GM19035 (cell line): ENCODE measurements around the gene FBXO48.
A peak's percentile ranks its signal among the peaks of the same experiment; 100 is the strongest.
"Not testable (repeated sequence)": the region's sequence is repeated elsewhere in the genome, so short reads cannot be mapped to it uniquely, and the experiment has no call there.

Experiments
- ATAC-seq: cut with Tn5 transposase; IDR thresholded peaks from one replicate; pipeline ENCODE4 v1.9.1; 2021; ENCODE audit not compliant: unreplicated experiment

The FBXO48 gene

DNA sequence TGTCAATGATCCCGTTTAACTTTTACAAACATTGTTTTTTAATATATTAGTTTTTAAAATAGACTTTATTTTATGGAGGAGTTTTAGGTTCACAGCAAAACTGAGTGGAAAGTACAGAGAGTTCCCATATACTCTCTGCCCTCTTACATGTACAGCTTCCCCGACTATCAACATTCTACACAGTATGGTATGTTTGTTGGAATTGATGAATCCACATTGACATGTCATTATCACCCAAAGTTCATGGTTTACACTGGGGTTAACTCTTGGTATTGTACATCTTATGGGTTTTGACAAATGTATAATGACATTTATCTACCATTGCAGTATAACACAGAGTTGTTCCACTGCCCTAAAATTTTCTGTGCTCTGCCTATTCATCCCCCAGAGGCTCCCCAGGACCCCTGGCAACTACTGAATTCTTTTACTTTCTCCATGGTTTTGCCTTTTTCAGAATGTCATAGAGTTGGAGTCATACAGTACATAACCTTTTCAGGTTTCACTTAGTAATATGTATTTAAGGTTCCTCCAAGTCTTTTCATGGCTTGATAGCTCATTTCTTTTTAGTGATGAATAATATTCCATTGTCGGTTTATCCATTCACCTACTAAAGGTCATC is 5.8 kb upstream of the FBXO48 start:
- ATAC-seq: no peak

DNA sequence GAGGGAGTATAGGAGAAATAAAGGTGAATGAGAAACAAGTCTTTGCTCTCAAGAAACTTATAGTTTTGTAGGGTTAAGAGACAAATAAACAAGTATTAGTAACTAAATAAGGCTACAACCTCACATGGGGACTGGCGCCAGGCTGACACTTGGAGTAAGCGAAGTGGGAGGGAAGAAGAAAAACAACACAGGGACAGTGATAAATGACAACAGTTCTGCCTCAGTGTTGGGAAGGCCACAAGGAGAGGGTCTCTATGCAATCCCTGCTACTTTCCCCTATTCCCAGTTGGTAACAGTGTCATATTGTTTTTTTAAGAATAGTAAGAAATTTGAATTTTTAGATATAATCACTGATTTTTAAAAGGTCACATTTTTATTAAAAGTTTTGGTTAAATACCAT is 4.3 kb upstream of the FBXO48 start:
- ATAC-seq: no peak

DNA sequence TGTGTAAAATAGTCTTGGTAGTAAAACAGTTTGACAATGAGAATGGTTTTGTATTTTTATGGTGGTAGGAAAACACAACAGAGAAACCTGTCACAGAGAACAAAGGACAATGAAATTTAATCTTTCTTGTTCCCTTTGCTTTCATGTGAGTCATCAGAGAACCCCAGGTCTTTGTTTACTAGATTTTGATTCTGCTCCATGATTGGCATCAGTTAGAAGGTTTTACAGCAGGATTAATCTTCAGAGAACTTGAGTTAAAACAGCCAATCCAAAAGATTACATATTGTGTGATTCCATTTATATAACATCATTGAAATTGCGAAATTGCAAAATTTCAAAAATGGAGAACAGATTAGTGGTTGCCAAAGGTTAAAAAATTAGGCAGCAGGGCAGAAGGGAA is 2.8 kb upstream of the FBXO48 start:
- ATAC-seq: no peak

DNA sequence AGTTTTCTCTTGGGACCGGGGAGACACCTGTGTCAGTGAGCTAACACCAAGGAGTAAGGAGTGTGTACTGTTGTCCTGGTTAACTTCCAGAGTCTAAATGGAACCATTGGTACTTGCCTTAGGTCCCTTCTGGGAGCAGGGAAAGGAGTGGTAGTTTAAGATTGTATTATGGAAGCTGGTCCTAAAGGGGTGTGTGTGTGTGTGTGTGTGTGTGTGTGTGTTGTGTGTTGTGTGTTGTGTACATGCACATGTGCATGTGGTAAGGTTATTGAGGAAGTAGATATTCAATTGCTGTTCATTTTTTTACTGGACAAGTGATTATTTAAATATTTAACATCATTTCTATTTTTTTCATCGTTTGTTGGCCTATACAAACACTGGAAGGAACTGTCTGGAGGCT is 1.7 kb upstream of the FBXO48 start:
- no peak for ATAC-seq

DNA sequence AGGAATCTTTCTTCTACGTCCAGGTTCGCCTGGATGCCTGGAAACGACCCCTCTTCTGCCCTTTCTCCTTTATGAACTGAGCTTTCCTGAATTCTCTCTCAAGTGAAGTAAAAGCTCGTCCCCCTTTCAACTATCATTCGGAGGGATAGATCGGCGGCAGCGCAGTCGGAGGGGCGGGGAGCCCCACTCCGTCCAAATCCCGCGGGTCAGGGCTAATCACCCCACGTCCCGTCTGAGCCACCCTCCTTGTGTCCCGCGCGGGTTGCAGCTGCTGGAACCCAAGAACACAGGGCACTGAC is 367 bp downstream of the FBXO48 start:
- no peak for ATAC-seq

DNA sequence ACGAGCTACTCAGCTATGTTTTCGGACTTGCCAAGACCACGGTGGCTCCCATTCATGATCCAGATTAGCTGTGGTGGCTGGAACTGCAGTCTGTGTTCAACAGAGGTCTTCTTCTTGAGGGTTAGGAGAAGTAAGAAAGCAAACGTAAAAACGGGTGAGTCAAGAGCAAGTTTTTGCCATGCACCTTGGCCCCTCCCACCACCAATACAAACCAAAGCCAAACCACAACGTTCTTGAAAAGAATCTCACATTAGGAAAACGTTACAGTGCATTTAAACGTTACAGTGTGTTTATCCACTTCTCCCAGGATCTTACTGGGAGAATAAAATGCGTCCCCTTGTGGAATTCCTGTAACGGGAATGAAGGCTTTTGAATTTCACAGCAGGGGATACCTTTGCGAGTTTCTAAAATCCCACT is 725 bp downstream of the FBXO48 start:
- no peak for ATAC-seq

DNA sequence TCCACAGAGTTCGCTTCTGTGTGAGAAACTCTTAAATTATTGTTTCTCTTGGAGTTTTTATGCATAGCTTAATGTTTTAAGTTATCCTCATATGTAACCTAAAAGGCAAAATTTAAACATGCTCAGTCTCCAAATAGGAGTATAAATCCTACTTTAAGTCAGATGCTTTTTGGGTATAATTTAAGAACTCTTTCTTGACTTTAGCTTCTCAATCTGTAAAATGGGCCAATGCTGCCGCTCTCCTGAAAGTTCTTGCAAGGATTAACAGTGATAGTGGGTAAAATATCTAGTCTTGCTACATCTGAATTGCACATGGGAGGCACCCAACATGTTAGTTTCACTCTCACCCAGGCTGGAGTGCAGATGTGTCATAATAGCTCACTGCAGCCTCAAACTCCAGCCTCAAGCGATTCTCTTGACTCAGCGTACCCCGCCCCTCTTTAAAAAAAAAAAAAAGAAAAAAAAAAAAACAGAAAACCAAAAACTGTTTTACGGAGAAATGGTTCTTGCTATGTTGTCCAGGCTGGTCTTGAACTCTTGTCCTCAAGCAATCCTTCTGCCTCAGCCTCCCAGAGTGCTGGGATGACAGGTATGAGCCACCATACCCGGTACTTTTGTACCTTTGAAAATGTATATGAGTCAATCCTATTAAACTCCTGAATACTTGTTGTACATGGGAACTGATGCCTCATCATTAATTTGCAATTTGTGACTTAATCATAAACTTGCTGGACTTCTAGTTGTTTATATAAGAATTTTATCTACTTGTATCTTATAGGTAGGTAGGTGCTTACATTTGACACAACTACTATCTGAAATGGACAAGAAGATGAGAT is 1.8 kb downstream of the FBXO48 start:
- ATAC-seq: no peak

DNA sequence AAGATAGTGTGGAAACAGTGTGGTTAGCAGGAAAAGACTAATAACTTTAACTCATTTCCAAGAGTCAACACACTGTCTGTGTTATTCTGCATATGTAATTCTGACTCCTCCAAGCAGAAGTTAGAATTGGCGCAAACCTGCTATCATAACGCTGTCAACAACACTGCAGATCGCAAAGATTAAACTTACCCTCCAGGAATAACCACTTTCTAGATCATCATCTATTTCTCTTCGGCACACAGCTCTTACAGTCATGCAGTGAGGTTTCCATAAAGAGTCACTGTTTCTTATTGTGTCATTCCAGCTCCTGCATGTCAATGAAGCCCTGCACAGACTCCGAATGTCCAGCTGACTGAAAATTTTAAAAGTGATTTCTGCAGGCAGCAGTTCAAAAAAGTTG is 2.4 kb downstream of the FBXO48 start:
- ATAC-seq: no peak

DNA sequence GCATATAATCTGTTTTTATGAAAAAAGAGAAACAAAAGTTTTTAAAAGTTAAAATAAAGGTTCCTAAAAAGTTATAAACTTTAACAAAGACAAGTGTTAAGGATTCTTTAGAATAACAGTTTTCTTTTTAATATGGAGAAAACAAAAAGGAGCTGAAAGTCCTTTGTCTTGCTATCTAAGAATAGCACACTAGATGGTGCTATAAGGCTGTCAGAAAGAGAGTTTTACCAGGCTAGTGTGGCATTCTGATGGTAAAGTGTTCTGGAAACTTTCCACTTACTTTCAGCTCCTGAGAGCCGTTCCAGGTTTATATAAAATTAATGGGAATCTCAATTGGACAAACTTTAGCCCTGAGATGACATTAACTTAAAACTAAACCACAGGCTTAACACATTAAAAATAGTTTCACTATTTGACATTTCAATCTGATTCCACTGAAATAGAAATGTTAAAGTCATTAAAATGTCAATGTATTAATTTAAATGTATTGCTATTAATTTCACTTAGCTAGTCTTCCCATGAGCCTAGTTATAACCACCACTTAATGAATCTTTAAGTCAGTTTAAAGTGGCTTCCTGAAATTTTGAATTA is 3.7 kb downstream of the FBXO48 start:
- no peak for ATAC-seq

DNA sequence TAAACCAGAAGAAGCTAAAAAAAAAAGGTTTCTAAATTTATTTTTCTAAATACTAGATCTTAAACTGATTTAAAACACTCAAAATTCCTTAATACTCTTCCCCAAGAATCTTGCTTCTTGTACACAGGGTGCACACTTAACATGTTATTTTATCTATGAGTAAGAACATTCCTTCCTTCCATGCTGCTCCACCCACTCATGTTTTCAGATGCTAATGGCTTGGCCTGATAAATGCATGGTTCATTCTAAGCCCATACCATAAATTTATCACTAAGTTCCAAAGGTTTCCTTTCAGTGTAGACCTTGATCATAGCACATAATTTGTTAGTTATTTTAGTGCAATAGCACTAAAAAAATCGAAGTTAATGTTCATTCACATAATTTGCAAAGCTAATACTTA is 8.1 kb downstream of the FBXO48 start:
- ATAC-seq: no peak

DNA sequence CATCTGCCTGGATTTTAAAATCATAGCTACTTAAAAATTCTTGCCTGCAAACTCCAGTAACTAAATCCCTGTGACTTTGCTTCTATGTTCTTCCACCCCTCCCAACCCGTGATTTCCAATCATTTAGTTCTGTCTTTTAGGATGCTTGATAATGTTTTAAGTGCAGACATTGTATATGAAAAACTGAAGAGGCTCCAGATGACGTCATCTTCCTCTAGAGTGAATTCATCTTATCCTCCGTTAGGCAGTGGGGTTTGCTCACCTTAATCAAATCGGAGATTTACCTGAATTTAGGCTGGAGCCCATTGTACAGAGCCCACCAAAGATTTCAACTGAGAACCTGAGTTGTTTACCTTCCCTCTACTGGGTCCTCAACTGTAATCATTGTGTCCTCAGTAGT is 10.9 kb downstream of the FBXO48 start:
- no peak for ATAC-seq

DNA sequence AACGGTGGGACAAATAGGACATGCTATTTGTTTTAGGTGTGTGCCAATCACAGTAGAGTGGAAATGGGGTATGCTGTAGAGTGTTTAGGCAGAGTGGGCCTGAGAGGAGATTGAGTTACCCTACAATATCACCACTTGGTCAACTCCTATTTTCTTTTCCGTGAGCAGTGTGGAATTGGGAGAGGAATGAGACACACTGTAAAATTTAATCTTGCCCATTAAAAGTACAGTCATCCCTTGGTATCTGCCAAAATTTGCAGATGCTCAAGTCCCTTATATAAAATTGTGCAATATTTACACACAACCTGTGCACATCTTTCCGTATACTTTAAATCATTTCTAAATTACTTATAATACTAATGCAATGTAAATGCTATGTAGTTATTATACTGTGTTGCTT is 12.4 kb downstream of the FBXO48 start:
- ATAC-seq: no peak

DNA sequence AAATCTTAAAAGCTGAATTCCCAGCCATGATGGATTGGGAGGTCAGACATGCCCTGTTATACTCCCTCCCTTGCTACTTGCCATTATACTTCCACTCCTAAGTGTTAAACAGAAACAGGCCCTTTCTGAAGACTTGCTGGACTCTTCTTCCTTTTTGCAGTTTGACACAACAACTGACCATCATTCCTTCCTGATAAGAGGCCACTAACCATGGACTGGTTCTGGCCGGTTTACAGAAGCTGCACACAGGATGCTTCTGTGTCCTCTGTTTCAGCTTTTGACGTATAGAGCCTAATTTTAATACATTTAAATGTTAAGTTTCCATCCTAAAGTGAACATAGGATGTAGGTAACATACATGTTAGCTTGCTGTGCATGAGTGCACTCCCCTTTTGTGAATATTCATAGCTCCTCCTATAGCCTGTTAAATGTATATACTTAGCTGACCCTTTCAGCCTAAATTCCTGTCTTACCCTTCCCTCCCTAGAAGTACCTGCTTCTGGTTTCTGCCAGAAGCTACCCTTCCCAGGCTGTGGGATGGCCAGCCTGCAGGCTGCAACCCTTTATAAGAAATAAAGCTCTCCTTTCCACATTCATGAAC is 13.2 kb downstream of the FBXO48 start:
- no peak for ATAC-seq

DNA sequence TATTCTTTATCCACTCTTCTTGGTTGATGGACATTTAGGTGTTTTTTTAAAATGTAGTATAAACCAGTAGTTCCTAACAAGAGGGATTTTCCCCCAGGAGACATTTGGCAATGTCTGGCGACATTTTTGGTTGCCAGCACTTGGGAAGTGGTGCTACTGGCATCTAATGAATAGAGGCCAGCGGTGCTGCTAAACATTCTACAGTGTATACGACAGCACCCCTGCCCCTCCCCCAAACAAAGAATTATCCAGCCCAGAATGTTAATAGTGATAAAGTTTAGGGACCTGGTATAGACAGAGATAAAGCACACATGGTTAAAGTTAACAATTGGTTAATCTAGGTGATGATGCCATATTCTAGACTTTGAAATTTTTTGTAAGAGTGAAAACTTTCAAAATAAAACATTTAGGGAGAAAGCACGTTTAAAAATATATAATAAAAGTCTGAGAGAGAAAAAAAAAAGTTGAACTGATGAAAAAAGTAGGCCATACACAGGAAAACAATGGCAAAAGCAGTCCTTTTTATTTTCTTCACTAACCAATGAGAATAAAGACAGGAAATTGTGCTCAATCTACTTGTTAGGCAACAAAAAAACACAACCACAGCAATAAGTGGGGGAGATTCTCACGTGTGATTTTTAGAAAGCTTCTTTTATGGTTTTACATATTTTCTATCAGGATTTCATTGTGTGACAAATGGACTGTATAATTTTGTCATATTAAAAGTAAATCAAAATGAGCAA is 14.8 kb downstream of the FBXO48 start:
- no peak for ATAC-seq

DNA sequence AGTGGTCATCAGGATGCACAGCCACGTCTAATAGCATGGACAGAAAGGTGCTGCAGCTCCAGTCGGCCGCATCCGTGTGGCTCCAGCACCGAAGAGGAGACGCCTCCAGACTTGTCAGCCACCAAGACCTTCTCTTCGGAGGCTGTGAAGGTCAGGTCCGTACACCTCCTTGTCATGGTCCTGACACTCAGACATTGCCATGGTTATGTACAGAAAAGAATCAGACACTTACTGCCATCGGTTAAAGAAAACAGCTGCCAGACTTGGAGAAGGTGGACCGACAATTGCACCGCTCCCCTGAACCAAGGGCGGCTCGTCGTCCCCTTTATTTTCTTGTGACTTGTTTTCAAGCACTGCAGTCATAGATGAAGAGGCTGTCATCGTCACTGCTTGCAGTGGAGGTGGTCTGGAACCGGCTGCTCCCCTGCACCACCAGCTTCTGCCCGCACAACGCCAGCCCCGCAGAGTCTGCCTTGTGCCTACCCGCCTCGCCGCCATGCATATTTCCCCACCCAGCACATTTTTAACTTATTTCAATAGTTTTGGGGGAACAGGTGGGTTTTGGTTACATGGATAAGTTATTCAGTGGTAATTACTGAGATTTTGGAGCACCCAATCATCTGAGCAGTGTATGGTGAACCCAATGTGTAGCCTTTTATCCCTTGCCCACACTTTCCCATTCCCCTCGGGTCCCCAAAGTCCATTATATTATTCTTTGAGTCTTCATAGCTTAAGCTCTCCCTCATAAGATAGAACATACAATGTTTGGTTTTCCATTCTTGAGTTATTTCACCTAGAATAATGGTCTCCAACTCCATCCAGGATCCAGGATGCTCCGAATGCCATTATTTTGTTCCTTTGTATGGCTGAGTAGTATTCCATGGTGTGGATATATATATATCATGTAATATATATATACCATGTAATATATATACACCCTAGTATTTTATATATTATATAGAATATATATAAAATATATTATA is 18.1 kb downstream of the FBXO48 start:
- no peak for ATAC-seq

DNA sequence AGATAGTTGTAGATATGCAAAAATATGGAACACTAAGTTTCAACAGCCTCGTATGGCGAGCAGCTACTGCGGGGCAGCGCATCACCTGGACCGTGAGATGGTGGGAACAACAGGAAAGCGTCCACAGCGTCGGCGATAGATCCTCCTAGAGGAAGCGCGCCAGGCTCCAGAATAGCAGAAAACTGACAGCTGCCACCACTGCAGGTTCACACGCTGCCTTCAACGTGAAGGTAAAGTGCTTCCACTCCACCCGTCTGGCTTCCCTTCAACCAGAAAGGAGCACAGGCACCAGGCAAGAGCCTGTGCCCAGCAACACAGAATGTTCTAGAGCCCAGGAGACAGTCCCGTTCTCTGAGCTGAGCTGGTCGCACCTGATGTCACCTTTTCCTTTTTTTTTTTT is 20.0 kb downstream of the FBXO48 start:
- ATAC-seq: no peak

DNA sequence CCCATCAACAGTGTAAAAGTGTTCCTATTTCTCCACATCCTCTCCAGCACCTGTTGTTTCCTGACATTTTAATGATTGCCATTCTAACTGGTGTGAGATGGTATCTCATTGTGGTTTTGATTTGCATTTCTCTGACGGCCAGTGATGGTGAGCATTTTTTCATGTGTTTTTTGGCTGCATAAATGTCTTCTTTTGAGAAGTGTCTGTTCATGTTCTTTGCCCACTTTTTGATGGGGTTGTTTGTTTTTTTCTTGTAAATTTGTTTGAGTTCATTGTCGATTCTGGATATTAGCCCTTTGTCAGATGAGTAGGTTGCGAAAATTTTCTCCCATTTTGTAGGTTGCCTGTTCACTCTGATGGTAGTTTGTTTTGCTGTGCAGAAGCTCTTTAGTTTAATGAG is 20.7 kb downstream of the FBXO48 start:
- ATAC-seq: not testable (repeated sequence)

DNA sequence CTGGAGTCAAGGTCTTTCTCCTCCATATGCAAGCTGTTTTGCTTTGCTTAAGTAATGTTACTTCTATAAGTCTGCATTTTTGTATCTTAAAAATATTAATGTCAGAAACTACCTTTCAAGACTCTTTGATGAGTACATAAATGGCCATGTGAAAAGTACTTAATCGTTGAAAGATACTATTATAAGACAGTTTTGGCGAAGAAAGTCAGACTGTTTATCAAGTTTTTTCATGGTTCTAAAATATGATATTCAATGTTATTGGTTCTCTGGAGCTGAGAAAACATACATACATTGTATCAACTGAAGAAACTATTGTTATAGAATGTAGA is 25.1 kb downstream of the FBXO48 start:
- ATAC-seq: no peak

DNA sequence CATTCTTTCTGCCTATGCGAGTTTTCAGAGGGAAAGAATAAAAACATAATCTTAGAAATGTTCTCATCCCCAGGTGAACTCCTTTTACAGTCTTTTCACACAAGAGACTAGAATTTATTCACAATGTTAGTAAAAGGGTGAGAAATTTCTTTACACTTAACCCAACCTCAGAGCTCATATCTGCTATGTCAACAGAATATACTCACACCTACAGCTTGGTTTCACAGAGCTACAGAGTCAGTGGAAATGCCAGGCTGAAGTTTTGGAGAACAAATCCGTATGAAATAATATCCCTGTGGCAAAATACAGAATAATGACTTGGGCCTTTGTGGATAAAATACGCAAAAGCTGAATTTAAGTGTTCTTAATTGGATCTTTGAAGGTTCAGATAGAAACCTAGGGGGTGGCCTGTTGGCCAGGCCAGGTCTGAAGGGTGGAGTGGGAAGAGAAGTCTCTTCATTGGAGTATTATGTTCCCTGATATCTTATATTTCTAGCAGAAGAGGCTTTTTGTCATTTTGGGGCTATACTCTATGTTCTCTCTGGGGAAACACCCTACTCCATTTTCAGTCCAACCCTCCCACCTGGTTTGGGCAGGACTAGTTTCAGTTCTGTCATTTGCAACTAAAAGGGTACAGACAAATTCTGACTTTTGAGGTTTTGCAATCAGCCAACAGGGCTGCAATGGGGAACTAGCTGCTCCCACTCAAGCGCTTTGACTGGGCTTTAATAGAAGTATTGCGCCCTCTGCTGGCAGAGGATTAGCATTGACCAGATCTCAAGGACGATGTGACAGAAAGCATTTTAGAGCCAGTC is 25.7 kb downstream of the FBXO48 start:
- ATAC-seq: peak; percentile 97
